Body of pancreas (tissue), 4 donors: Measurements from ENCODE around the gene SCFD2.

Experiments
- POLR2A ChIP-seq, 3 donors: fragments of 450-650 bp; IDR thresholded peaks; one replicate each; pipeline ENCODE4 v1.6.1; 2016; ENCODE audit warnings: antibody characterized with exemption in 3 of 3, mild to moderate bottlenecking in 2 of 3
- TF ChIP-seq, protein P1 (sequence below), 7 experiments: fragments of 450-650 bp in 4 of 7; fragments of 200-600 bp in 3 of 7; sonication (generic) in 3 of 7; IDR thresholded peaks; one replicate each; pipeline ENCODE4 v1.5.1; 2016 to 2019; ENCODE audit warnings: antibody characterized with exemption in 7 of 7

DNA sequence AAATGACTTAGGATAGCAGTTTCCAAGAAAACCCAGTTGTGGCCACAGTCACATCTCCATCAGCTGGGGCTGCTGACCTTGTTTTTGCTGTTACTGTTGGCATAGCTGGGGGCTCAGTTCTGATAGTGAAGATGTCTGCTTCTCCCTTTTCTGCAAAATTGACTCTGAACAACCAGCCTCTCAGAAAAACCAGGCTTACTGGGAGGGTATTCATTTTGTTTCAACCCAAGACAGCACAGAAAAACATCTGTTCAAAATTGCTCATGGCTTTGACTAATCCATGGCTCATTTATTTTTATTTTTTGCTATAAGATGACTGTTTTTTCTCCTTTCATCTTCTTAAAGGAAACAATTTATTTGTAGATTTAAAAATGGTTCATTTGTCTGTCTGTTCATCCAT, 450.7 kb downstream of the SCFD2 start:
- TF ChIP-seq, protein P1, sequence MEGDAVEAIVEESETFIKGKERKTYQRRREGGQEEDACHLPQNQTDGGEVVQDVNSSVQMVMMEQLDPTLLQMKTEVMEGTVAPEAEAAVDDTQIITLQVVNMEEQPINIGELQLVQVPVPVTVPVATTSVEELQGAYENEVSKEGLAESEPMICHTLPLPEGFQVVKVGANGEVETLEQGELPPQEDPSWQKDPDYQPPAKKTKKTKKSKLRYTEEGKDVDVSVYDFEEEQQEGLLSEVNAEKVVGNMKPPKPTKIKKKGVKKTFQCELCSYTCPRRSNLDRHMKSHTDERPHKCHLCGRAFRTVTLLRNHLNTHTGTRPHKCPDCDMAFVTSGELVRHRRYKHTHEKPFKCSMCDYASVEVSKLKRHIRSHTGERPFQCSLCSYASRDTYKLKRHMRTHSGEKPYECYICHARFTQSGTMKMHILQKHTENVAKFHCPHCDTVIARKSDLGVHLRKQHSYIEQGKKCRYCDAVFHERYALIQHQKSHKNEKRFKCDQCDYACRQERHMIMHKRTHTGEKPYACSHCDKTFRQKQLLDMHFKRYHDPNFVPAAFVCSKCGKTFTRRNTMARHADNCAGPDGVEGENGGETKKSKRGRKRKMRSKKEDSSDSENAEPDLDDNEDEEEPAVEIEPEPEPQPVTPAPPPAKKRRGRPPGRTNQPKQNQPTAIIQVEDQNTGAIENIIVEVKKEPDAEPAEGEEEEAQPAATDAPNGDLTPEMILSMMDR (IDR thresholded peaks at IDR 0.05): no peak
- no peak for TF ChIP-seq POLR2A (IDR thresholded peaks at IDR 0.05)
